Limb (tissue), 2 donors: ENCODE data around the gene LYPD8.

ENCODE experiments used
- DNase-seq, 2 donors: peaks; one replicate each; pipeline ENCODE4 v3.0.0-alpha.2; 2016; ENCODE audit errors: extremely low spot score in 2 of 2

Gene LYPD8

DNA sequence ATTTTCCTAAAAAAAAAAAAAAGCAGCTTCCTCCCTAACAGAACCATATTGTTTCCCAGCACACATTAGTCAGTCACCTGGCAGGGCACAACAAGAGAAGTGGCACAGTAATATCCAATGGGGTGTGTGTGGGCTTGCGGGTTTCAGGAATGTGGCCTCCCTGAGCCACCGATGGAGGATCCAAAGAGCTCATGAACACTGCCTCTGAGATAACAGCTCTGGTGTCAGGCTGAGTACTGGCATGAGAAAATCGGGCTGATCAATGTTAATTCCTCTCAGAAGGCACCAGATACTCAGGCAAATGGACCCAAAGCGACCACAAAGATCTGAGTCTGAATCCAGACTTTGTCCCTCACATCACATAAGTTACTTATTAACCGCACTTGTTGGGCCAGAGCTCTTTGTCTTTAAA, 2.2 kb upstream of the LYPD8 start:
- no peak for DNase-seq

DNA sequence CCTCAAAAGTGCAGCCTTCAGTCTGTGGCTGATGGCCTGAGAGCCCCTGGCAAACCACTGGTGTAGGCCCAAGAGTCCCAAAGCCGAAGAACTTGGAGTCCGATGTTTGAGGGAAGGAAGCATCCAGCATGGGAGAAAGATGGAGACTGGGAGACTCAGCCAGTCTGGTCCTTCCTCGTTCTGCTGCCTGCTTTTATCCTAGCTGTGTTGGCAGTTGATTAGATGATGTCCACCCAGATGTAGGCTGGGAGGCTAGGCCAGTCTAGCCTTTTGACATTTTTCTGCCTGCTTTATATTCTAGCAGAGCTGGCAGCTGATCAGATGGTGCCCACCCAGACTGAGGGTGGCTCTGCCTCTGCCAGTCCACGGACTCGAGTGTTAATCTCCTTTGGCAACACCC, 1.1 kb upstream of the LYPD8 start:
- no peak for DNase-seq

DNA sequence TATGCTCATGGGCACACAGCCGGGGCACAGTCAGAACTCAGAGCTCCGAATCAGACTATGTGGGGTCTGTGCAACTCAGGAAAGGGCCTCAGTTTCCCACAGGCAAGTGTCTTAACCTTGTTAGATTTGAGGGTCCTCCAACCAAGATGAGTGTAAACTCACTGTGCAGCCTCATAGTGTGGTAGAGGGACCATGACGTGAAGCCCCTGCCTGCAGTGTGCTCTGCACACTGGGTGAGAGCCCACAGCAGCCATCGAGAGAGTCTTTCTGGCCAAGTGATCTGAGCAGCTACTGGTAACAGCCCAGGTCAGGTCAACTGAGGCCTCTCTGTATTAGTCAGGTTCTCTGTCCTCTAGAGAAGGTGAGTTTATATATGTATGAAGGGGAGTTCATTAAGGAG, 592 bp upstream of the LYPD8 start:
- no peak for DNase-seq

DNA sequence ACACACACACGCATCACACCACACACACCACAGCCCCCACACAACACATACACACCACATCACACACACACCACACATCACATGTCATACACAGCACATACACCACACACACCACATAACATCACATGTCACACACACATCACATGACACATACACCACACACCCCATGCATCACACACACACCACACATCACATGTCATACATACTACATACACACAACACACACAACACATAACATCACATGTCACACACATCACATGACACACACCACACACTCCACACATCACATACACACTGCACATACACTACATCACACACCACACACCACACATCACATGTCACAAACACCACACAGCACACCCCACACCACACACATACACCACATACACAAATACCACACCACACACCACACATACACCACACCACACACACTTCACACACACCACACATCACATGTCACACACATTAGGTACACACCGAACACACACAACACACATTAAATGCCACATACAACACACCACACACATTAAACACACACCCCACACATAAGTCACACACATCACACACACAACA, 1.8 kb downstream of the LYPD8 start:
- DNase-seq, result no peak

DNA sequence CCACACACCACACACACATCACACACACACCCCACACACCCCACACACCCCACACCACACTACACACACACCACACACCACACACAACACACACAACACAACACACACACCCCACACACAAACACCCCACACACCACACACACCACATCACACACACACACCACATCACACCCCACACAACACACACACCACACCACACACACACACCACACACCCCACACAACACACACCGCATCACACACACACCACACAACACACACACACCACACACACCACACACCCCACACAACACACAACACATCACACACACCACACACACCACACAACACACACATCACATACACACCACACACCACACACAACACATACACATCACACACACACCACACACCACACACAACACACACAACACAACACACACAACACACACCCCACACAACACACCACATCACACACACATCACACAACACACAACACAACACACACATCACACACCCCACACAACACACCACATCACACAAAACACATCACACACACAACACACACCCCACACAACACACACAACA, 2.4 kb downstream of the LYPD8 start:
- no peak for DNase-seq

DNA sequence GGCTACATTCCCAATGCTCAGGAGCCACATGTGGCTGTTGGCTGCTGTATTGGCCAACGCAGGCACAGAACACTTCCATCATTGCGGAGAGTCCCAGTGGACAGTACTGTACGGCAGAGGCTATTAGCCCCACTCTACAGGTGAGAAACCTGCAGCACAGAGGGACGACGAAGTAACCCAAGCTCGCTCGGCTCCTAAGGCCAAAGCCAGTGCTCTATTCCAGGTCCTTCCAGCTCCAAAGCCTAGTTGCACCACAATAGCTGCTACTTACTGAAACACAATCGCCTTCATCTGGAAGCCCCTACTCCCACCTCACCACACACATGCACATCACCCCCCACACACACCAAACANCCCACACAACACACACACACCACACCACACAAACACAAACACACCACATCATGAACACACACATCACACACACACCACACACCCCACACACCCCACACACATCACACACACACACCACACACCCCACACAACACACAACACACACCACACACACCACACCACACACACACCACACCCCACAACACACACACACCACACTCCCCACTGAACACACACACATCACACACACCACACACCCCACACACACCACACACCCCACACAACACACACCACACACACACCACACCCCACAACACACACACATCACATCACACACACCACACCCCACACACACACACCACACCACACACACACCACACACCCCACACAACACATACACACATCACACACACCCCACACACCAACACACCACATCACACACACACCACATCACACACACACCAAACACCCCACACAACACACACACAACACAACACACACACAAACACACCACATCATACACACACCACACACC, 3.2 kb downstream of the LYPD8 start:
- DNase-seq, result no peak

DNA sequence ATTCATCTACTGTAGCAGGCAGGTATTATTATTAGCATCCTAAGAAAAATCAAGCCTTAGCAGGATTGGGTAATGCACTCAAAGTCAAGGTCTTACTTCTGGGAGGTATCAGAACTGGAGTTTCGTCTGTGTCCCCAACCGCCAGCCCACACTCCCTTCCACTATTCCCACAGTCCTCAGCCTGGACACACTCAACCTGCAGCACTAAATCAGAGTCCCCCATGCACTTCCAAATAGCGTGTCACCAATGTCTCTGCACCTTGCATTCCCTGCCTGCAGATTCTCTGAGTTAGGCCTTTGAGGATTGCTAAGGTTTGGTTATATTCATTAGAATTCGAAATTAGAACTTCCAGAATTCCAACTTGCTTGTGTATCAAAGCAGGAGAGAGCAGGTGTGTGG, 3.9 kb downstream of the LYPD8 start:
- no peak for DNase-seq

DNA sequence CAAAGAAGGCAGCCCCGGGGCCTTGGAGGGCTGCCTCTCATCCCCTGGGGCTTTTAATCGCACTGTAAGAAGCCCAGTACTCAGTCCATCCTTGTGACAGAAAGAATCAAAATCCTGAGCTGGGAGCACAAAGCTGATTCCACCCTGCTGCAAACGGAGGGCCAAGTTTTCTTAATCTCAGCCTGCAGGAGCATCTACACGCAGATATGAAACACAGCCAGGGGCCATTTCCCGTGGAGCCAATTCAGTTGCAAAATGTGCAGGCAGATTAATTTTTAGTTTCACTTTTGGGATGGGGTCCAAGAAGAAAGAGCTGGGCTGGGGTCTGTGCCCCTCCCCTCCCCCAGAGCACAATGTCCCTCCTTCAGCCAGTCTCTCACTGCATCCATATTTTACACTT, 4.4 kb downstream of the LYPD8 start:
- DNase-seq, result no peak

DNA sequence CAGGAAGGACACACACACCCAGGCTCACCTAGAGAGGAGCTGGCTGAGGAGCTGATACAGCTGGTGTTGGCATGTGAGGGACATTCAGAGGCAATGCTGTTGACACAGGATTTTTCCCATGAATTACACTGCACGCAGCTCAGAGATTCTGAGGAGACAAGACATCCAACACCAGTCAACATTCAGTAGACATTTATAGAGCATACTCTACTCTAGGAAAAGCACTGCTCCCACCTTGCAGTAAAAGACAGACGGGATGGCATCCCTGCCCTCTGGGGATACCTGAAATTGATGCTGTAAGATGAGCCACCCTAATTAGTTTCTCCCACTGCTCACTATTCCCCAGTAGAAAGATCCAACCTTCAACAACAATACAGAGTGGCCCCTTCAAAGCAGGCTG, 5.1 kb downstream of the LYPD8 start:
- DNase-seq, result no peak

DNA sequence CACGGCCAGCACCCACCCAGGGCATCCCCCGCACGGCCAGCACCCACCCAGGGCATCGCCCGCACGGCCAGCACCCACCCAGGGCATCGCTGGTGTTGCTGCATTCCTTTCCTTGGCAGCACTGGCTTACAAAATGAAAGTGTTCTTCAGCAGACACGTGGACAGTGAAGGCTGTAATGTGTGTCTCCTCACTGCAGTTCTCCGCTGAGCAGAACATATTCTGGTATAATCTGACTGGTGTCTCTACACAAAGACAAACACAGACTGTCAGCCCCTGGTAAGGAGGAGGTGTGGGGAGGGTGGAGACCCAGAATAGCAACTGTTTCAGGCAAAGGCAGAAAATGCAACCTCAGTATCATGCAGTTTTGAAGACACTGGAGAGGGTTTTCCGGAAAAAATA, 7.3 kb downstream of the LYPD8 start:
- no peak for DNase-seq

DNA sequence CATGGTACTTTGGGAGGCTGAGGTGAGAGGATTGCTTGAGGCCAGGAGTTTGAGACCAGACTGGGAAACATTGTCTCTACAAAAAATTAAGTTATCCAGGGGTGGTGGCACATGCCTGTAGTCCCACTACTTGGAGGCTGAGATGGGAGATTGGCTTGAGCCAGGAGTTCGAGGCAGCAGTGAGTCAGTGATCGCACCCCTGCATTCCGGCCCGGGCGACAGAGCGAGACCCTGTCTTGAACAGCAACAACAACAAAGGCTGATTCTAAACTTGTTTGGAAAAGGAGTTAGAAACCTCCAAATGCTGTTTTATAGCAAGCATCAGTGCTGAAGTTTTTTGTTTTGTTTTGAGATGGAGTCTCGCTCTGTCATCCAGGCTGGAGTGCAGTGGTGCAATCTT, 14.7 kb downstream of the LYPD8 start:
- no peak for DNase-seq

DNA sequence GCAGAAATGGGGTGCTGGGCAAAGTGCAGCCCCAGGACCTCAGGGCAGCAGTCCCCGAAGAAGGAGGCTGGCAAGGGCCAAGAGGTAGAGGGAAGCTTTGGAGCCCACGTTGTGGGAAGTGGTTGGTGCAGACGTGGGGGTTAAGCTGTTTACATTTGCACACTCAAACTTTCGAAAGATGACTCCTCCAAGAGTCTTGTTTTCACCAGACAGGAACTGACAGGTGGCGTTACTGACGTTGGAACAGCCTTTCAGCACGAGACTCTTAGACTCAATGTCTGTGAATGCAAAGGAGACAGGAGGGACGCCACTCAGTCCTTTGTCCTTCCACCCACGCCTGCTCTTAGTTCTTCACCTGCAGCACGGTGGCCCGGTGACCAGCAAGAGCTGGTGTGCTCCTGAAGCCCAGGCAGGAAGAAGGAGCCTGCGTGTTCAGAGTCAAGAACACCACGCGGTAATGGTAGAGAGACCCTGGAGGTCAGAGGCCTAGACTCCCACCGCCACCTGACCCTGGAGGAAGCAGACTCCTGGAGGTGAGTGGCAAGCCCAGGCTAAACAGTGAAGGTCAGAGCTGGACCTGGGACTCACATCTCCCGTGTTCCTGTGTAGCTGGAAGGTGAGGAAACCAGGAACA, 15.9 kb downstream of the LYPD8 start:
- DNase-seq, result no peak

DNA sequence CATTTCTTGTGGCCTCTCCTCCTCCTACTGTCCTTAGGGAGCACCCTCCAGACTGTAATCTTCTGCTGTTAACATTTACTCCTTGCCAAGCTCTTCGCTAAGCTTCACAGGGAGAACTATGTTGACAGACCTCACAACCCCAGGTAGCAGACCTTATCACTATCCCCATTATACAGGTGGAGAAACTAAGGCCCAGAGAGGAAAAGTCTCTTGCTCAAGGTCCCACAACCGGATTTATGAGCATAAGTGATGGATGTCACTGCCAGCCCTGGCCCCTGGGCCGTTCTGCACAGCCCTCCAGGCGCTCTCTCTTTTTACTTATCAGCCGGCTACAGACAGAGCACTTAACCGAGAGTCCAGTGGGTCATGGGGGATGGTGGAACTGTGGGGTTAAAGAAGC, 18.1 kb downstream of the LYPD8 start:
- no peak for DNase-seq

DNA sequence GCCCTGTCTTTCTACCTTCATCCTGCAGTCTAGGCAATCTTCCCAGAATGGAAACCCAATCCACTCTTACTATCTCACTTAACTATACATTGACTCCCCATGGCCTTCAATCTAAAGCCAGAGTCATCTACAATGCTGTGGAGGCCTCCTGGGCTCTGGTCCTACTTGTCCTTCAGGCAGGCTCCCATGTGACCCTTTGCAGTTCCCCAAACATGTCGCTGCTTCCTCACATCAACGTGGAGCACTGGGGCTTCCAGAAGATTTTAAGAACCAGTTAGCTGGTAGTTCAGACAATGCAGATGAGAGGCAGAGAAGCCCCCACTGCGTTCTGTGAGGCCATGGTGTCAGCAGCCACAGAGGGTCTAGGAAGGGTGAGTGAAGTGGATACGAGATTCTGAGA, 18.6 kb downstream of the LYPD8 start:
- no peak for DNase-seq

DNA sequence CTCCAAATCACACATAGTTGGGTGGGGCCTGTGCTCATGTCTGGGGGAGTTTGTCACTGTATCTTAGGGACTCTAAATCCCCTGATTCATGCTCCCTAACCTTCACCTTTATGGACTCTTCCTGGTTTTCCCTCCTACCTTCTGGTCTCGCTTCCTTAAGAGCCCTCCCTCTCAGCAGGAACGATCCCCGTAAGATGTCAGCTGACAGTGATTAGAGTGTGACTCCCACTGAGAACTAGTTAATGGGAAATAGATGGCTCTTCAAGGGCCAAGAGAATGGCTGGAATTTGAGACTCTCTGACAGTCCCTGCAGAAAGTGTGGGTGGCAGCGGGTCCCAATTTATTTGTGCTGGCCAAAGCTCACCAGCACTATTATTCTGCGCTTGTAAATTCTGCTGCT, 22.0 kb downstream of the LYPD8 start:
- DNase-seq, result no peak

DNA sequence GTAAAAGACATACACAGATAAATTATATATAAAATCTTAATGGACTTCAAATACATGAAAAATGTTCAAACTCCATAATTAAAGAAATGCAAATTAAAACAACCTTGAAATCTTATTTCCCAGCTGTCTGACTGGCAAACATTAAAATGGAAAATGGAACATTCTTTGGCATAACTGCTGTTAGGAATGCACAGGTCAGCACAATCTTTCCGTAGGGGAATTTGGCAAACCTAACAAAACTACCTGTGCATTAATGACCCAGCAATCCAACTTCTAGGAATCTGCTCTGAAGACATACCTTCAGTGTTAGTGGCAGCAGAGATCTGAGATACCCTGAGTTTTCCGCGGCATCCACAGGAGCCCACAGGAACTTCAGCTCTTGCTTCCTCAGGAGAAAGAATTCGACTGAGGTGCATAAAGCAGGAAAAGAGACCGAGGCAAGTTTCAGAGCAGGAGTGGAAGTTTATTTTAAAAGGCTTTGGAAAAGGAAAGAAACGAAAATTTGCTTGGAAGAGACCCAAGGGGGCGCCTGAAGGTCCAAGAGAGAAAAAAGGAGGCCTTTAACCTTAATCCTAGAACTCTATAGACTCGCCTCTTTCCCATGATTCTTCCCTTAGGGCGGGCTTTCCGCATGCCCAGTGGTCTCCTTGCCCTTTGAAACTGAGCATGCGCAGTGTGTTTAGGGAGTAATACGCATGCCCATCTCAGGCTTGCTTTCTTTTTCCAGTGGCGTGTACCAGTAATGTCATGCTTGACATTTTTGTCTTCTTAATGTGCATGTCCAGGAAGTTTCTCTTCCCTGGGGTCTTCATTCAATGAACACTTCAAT, 24.8 kb downstream of the LYPD8 start:
- no peak for DNase-seq

DNA sequence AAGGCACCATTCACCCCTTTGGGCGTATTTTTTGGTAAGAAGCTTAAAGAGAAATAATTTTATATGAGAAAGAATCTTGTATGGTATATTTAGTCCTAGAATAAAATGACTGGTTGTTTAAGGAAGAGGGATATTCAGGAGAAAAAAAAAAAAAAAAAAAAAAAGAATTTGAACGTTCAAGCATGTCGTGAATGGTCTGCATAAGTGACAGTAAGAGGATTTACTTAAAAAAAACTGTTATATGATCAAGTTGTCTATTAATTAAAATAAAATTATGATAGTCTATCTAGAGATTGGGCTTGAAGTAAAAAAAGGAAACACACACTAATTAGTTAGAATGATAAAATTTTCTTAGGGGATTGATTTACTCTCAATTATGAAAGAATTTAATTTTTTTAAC, 41.3 kb downstream of the LYPD8 start:
- no peak for DNase-seq

DNA sequence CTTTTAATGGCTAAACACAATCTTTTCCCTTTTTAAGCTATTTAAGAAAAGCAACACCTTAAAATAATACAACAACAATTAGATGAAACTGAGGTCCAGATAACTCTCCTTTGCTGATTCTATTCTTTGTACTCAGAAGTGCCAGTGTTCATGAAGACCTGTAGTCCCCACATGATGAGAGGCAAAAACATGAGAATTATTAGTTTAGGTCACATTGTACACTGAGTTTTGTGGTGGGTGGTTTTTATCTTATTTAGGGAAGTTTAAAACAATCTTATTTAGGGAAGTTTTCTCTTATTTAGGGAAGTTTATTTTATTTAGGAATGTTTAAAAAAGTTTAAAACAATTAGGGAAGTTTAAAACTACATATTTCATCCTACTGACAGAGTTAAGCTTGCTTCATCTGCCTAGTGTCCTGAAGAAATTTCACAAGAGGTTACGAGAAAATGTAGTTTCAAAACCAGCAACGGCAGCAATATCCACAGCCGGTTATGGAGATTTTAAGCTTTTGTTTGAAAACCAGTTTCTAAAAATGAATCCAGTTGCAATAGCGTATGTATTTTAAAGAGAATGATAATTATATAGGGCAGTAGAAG, 45.2 kb downstream of the LYPD8 start:
- no peak for DNase-seq

DNA sequence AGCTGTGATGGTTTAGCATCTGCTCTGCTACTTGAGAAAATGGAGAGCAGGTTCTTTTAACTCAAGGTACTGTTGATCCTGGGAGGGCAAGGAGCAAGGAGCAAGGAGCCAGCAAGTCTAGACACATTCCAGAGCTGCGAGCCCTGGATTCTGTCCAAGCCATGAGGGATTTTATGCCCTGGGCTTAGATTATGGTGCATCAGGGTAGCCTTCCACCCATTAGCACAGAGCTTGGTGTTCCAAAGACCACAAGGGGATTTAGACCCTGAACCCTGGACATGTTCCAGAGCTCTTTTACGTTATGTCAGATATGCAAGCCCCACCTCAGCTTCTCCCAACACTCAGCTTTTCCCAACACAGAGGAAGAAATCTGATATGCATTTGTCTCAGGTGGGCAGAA, 51.0 kb downstream of the LYPD8 start:
- no peak for DNase-seq

DNA sequence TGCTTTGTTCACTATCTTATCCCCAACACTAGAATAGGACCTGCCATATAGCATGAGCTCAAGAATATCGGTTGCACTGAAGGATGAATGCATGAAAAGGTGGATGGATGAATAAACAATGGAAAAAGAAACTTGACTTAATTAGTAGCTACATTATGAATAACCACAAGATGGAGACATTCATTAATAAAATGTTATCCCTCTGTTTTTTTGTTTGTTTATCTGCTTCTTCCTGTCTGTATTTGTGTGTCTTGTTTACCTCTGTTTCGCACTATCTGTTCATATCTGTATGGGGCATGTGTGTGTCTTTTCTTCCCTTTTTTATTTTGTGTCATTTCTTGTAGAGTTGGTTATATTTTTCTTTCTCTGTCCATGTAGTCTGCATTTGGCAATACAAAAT, 51.9 kb downstream of the LYPD8 start:
- no peak for DNase-seq

DNA sequence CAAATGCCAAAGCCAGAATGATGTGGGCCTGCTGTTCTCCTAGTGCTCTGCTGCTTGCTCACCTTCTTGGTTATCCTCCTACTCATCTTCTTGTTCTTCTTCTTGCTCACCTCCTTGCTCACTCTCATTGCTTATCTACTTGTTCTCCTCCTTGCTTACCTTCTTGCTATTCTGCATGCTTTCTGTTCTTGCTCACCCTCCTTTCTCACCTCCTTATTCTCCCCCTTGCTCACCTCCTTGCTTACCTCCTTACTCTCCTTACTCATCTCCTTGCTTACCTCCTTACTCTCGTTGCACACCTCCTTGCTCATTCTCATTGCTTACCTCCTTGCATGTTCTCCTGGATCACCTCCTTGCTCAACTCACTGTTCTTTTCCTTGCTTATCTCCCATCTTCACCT, 52.8 kb downstream of the LYPD8 start, which contains the start of gene OR14I1:
Gene OR14I1 (minus strand): TSS at position 53 of the 400 bp plus-strand sequence.
- DNase-seq, result no peak
